GM18909 (cell line): ENCODE measurements around the gene ZNF888.
"Not testable (repeated sequence)": the region's sequence is repeated elsewhere in the genome, so short reads cannot be mapped to it uniquely, and the experiment has no call there.

Experiments
- ATAC-seq: cut with Tn5 transposase; IDR thresholded peaks from one replicate; pipeline ENCODE4 v1.9.1; 2021; ENCODE audit warnings: mild to moderate bottlenecking; ENCODE audit not compliant: unreplicated experiment, poor library complexity

ZNF888 gene

DNA sequence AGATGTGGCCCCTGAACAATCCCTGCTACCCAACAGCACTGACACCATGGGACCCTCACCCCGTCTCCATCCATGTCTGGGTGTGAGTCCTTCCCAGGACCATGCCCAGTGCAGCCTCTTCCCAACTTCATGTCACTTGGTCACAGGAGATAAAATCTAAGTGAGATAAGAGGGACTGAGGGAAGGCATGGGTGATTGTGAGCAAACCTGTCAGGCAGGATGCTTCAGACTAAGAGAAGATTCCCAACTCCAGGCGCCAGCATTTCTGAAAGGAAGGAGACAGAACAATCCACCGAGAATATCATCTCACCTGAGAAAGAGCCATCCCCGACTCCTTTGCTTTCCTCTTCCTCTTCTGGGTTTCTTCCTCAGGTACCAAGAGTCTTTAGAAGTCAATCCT lies 33.3 kb downstream of the ZNF888 start:
- no peak for ATAC-seq

DNA sequence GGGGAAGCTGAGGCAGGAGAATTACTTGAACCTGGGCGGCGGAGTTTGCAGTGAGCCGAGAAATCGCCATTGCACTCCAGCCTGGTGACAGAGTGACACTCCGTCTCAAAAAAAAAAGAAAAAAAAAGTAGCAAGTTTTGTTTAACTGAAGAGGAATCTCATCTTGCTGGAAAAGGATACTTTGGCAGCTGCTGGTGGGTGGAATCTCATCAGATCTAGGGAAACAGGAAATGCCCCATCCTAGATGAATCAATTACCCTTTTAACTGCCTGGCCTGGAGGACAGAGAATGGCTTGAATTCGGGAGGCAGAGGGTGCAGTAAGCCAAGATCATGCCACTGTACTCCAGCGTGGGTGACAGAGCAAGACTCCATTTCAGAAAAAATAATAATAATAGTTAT lies 34.2 kb downstream of the ZNF888 start:
- ATAC-seq = no peak

DNA sequence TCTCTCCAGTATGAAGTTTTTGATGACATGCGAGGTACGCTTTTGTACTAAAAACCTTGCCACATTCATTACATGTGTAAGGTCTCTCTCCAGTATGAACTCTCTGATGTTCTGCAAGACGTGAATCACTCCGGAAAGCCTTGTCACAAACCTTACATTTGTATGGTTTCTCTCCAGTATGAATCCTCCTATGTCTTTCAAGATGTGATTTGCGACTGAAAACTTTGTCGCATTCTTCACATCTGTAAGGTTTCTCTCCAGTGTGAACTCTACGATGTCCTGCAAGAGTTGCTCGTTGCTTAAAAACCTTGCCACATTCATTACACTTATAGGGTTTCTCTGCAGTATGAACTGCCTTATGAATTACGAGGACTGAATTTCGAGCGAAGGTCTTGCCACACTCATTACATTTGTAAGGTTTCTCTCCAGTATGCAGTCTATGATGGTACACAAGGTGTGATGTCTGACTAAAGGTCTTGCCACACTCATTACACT lies 42.3 kb downstream of the ZNF888 start:
- no peak for ATAC-seq

DNA sequence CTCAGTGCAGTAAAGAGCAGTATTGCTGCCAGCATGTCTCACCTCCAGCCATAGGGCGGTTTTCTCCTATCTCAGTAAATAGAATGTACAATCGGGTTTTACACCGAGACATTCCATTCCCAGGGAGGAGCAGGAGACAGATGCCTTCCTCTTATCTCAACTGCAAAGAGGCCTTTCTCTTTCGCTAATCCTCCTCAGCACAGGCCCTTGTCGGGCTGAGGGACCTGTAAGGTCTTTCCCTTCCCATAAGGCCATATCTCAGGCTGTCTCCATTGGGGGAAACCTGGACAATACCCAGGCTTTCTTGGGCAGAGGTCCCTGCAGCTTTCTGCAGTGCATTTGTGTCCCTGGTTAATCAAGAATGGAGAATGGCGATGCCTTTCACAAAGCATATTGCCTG lies 50.2 kb downstream of the ZNF888 start:
- ATAC-seq = not testable (repeated sequence)

DNA sequence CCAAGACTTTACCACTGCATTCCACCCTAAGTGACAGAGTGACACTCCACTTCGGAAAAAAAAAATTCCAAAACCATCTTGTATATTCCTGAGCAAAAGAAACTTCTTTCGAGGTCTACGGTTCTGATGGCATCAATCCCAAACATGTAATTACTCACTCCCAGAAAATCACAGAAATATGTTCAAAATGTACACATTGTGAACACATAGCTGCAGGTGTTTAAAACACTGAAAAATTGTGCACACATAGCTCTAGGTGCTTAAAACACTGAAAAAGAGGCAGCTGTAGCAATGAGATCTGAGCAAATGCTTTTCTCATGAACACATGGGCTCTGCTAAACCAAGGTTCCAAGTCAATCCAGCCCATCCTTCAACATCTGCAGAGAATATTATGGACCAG lies 51.8 kb downstream of the ZNF888 start:
- no peak for ATAC-seq

DNA sequence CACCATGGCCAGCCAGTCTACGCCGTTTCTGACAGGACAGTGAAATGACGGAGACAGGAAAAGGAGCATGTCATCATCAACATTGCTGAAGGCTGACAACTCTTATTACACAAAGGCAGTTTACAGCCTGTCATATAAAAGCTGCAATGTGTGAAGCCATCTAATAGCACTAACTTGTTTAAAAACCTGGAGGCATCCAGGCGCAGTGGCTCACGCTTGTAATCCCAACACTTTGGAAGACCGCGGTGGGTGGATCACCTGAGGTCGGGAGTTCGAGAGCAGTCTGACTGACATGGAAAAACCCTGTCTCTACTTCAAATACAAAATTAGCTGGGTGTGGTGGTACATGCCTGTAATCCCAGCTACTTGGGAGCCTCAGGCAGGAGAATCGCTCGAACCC lies 55.2 kb downstream of the ZNF888 start:
- ATAC-seq = not testable (repeated sequence)

DNA sequence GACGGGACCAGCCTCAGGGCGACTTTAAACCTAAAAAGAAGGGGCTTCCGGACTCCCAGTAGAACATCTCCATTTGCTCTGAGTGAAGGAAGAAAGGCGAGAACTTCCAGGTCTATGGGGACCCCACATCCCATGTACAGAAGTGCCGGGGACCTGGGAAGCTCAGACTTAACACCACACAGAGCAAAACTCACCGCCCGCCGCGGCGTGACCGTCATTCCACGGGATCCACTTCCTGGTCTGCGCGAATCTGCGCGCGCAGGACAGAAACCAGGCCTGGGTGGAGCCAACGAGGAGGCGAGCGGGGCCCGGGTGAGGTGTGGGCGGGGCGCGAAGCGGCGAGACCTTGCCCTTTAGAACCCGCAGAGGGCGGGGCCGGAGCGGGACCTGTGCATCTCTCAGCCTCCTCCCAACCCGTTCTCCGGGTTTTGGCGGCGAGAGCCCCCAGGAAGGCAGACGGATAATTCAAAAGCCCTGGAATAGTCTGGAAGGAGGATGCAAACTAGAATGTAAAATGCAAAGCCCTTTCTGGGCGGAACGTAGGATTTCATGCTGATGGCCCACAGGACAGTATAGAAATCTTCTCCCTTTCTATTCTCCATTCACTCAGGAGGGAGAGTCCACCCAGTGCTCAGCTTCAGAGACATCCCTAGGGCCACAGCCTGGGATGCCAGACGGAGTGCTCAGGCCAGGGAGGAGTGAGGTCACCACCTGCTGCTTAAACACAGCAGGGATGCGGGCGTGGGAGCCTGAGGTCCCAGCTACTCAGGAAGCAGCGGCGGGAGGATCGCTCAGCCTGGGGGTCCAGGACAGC lies 65.6 kb downstream of the ZNF888 start, which contains the start of gene ZNF468:
Gene ZNF468 (minus strand): TSS at position 242 of the 814 bp plus-strand sequence. CDS start 3,347 bp downstream, outside the sequence.
- peak; percentile 97 for ATAC-seq

DNA sequence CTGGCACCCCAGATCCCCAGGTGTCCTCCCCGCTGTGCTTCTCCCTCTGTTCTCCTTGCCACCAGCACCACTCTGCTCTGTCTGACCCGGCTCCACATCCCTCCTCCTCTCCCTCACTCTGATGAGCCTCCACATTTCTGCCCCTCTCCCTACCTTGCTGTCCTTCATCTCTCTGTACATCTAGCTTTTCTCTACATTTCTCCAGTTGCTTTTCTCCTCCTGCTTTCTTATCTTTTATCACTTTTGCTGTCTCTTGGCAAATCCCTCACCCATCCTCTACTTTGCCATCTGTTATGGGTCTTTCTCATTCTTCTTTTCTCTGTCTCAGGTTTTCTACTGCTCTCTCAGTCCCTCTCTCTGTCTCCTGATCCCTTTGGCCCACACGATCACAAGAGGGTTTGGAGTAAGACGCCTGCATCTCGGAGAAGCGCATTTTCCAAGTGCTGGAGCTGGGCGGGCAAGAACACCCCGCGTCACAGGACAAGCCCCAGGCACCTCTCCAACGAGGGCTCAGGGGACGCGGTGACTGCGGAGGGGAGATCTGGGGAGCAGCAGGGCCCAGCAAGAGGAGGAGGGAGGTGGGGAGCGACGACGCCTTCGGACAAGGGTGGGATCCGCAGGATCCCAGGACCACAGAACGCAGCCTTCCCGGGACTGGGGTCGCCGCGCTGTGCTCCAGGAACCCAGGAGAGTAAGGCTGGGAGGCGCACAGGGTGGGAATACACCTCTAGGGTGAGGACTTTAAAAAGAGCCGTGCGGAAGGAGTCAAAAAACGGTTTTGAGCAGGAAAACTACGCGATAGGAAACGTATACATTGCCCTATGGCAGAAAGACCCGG lies 66.5 kb downstream of the ZNF888 start:
- ATAC-seq = peak; percentile 11
